Colonic mucosa (tissue), 4 donors: ENCODE results near the gene BCKDHB. TPM values are rescaled to one million over a fixed set of nuclear protein-coding genes. Genes with fewer than 3 reads are reported as not detected.

Experiments used
- DNase-seq: peaks from one replicate; pipeline ENCODE4 v3.0.0-alpha.2; 2020
- H3K27ac ChIP-seq: fragments of 200-600 bp; one replicate; pipeline ENCODE4 v1.8.0; 2021
- H3K27me3 ChIP-seq: fragments of 200-600 bp; one replicate; pipeline ENCODE4 v1.8.0; 2021
- H3K36me3 ChIP-seq: fragments of 200-600 bp; one replicate; pipeline ENCODE4 v1.8.0; 2021
- H3K4me1 ChIP-seq: fragments of 200-600 bp; one replicate; pipeline ENCODE4 v1.8.0; 2021; ENCODE audit warnings: mild to moderate bottlenecking
- H3K4me3 ChIP-seq: fragments of 200-600 bp; one replicate; pipeline ENCODE4 v1.8.0; 2021
- H3K9ac ChIP-seq, 2 donors: one replicate each; pipeline ENCODE4 v1.7.0; 2013; ENCODE audit warnings: control low read depth in 2 of 2, low read depth in 2 of 2, low read length in 2 of 2
- H3K9me3 ChIP-seq: fragments of 200-600 bp; one replicate; pipeline ENCODE4 v1.8.0; 2021
- CTCF ChIP-seq: fragments of 200-600 bp; IDR thresholded peaks from one replicate; pipeline ENCODE4 v1.8.0; 2022; ENCODE audit warnings: antibody characterized with exemption, mild to moderate bottlenecking
- intact Hi-C: fragments of 100-400 bp; cut with DNase I; formaldehyde crosslinking; loops from one replicate; pipeline ENCODE4 v1.14.1; 2022
- total RNA-seq, 2 donors: library from RNA; stranded (reverse); fragmentation: NEBNext Ultra II Directional in 1 of 2; extraction: Animal tissue kit (Norgen Biotek cat#: 25700) in 1 of 2; gene quantifications; one replicate each; pipeline ENCODE4 v1.2.1, GENCODE V29; 2021
- donor health status: healthy.
- donor health status: DM: no; HTN: no; CAD: no.
- donor health status: DM: no; HTN: no; CAD: no.

BCKDHB gene
- total RNA-seq, 2 donors from 2014 or later, result 27.4 to 47.1 TPM

GRCh38 chr6:80339421-80339820 lies 232.9 kb downstream of the BCKDHB start:
- H3K4me1 ChIP-seq, result no peaks in the 10 kb centered on the region
- intact Hi-C loops, result no loop called here
- H3K9me3 ChIP-seq, result no peaks in the 10 kb centered on the region
- no peak for DNase-seq
- H3K27ac ChIP-seq, result no peak overlapping the region
- H3K36me3 ChIP-seq, result no peaks in the 10 kb centered on the region
- H3K9ac ChIP-seq, result no peak overlapping the region
- TF ChIP-seq CTCF, result no peak
- no peak overlapping the region for H3K4me3 ChIP-seq
- H3K27me3 ChIP-seq, result no peaks in the 10 kb centered on the region

GRCh38 chr6:80340280-80340679 lies 233.8 kb downstream of the BCKDHB start:
- no peak overlapping the region for H3K4me3 ChIP-seq

GRCh38 chr6:80340686-80341085 lies 234.2 kb downstream of the BCKDHB start:
- Histone ChIP-seq H3K36me3 (no peaks in the 10 kb centered on the region), H3K4me3 (no peak overlapping the region), H3K4me1 (no peaks in the 10 kb centered on the region), H3K9me3 (no peaks in the 10 kb centered on the region), H3K27me3 (no peaks in the 10 kb centered on the region), H3K9ac (no peak overlapping the region), H3K27ac (no peak overlapping the region)
- intact Hi-C loops, result no loop called here
- no peak for DNase-seq
- no peak for TF ChIP-seq CTCF

More at GRCh38 chr6:80340280-80340679, 233.8 kb downstream of the BCKDHB start:
- Histone ChIP-seq H3K4me1 (no peaks in the 10 kb centered on the region), H3K27me3 (no peaks in the 10 kb centered on the region), H3K9me3 (no peaks in the 10 kb centered on the region), H3K36me3 (no peaks in the 10 kb centered on the region), H3K27ac (no peak overlapping the region), H3K9ac (no peak overlapping the region)
- DNase-seq, result no peak
- intact Hi-C loops, result no loop called here
- TF ChIP-seq CTCF, result no peak

GRCh38 chr6:80341330-80341729 lies 234.9 kb downstream of the BCKDHB start:
- Histone ChIP-seq H3K36me3 (no peaks in the 10 kb centered on the region), H3K4me1 (no peaks in the 10 kb centered on the region), H3K27me3 (no peaks in the 10 kb centered on the region), H3K27ac (no peak overlapping the region), H3K4me3 (no peak overlapping the region), H3K9ac (no peak overlapping the region), H3K9me3 (no peaks in the 10 kb centered on the region)
- no peak for DNase-seq
- intact Hi-C loops, result no loop called here
- no peak for TF ChIP-seq CTCF

- Histone ChIP-seq H3K4me1 (no peaks in the 10 kb centered on the region), H3K27me3 (no peaks in the 10 kb centered on the region), H3K9ac (no peak overlapping the region), H3K4me3 (no peak overlapping the region), H3K9me3 (no peaks in the 10 kb centered on the region), H3K36me3 (no peaks in the 10 kb centered on the region), H3K27ac (no peak overlapping the region)
- TF ChIP-seq CTCF, result no peak
- DNase-seq, result no peak
- intact Hi-C loops, result no loop called here
These were observed 237.0 kb downstream of the BCKDHB start for GRCh38 chr6:80343511-80343910.

GRCh38 chr6:80347101-80347500 lies 240.6 kb downstream of the BCKDHB start:
- Histone ChIP-seq H3K9ac (no peak overlapping the region), H3K27me3 (no peaks in the 10 kb centered on the region), H3K4me1 (no peaks in the 10 kb centered on the region), H3K36me3 (no peaks in the 10 kb centered on the region), H3K27ac (no peak overlapping the region), H3K9me3 (no peaks in the 10 kb centered on the region), H3K4me3 (no peak overlapping the region)
- DNase-seq, result no peak
- intact Hi-C loops, result no loop called here
- no peak for TF ChIP-seq CTCF
